Measurements from ENCODE around the gene SLCO1C1. TPM values are rescaled to one million over a fixed set of nuclear protein-coding genes. Genes with fewer than 3 reads are reported as not detected.

Gene SLCO1C1
- total and polyA plus RNA-seq, 2 experiments from 2014 or later: not detected

- TF ChIP-seq EZH2 (IDR thresholded peaks at IDR 0.05; ENCODE audit: insufficient read depth, poor library complexity, severe bottlenecking) (no peak), EZH2phosphoT487 (IDR thresholded peaks at IDR 0.05; ENCODE audit: insufficient read depth, low read depth) (no peak)
- no peaks in the 10 kb centered on the region for H3K4me1 ChIP-seq (ENCODE audit: insufficient read depth)
- H2AFZ ChIP-seq: no peak overlapping the region
- no peak overlapping the region for H3K9ac ChIP-seq
- H3K9me2 ChIP-seq (ENCODE audit: insufficient read depth): no peaks in the 10 kb centered on the region
- H3K9me3 ChIP-seq (ENCODE audit: low read depth): no peaks in the 10 kb centered on the region
- H3K79me2 ChIP-seq (ENCODE audit: insufficient read depth): no peaks in the 10 kb centered on the region
- no peak for DNase-seq
- 40 to 48% methylated on average over 2 of the region's 2 CpGs for WGBS, 2 experiments (ENCODE audit: low coverage in 1 of 2, low lambda C conversion rate in 2 of 2, missing lambda C conversion rate in 2 of 2)
- no peak overlapping the region for H3K27ac ChIP-seq
- H3K36me3 ChIP-seq (ENCODE audit: low read depth): no peaks in the 10 kb centered on the region
- no peaks in the 10 kb centered on the region for H3K27me3 ChIP-seq (replicated peaks; ENCODE audit: insufficient read depth)
- H3K4me2 ChIP-seq (ENCODE audit: unreplicated experiment): no peak overlapping the region
- H4K20me1 ChIP-seq (ENCODE audit: insufficient read depth): no peaks in the 10 kb centered on the region
- H3K4me3 ChIP-seq: no peak overlapping the region
- no peaks in the 10 kb centered on the region for H3F3A ChIP-seq (ENCODE audit: insufficient read depth)
- in situ Hi-C loops (cut with MboI): no loop called here
Observed at GRCh38 chr12:20657496-20657895, 37.6 kb upstream of the SLCO1C1 start.

- no peak overlapping the region for H3K4me3 ChIP-seq
- H3K79me2 ChIP-seq (ENCODE audit: insufficient read depth): no peaks in the 10 kb centered on the region
- H3K4me2 ChIP-seq (ENCODE audit: unreplicated experiment): no peak overlapping the region
- H3K27ac ChIP-seq: no peak overlapping the region
- 60 to 62% methylated on average over 4 of the region's 4 CpGs for WGBS, 2 experiments (ENCODE audit: low coverage in 1 of 2, low lambda C conversion rate in 2 of 2, missing lambda C conversion rate in 2 of 2)
- H3K36me3 ChIP-seq (ENCODE audit: low read depth): no peaks in the 10 kb centered on the region
- TF ChIP-seq EZH2phosphoT487 (IDR thresholded peaks at IDR 0.05; ENCODE audit: insufficient read depth, low read depth) (no peak), EZH2 (IDR thresholded peaks at IDR 0.05; ENCODE audit: insufficient read depth, poor library complexity, severe bottlenecking) (no peak)
- no peaks in the 10 kb centered on the region for H4K20me1 ChIP-seq (ENCODE audit: insufficient read depth)
- H3K9me3 ChIP-seq (ENCODE audit: low read depth): no peaks in the 10 kb centered on the region
- in situ Hi-C loops (cut with MboI): no loop called here
- no peaks in the 10 kb centered on the region for H3K27me3 ChIP-seq (replicated peaks; ENCODE audit: insufficient read depth)
- no peak for DNase-seq
- H3F3A ChIP-seq (ENCODE audit: insufficient read depth): no peaks in the 10 kb centered on the region
- H3K4me1 ChIP-seq (ENCODE audit: insufficient read depth): no peaks in the 10 kb centered on the region
- no peak overlapping the region for H2AFZ ChIP-seq
- no peaks in the 10 kb centered on the region for H3K9me2 ChIP-seq (ENCODE audit: insufficient read depth)
- no peak overlapping the region for H3K9ac ChIP-seq
Observed at GRCh38 chr12:20681334-20681733, 13.8 kb upstream of the SLCO1C1 start.

- no peaks in the 10 kb centered on the region for H3K9me2 ChIP-seq (ENCODE audit: insufficient read depth)
- in situ Hi-C loops (cut with MboI): no loop called here
- no peaks in the 10 kb centered on the region for H3K4me1 ChIP-seq (ENCODE audit: insufficient read depth)
- H3K27ac ChIP-seq: no peak overlapping the region
- peaks cover 8% of the 10 kb centered on the region; the same call in 1 of the 2 replicates for H3K27me3 ChIP-seq (replicated peaks; ENCODE audit: insufficient read depth)
- H3K4me2 ChIP-seq (ENCODE audit: unreplicated experiment): no peak overlapping the region
- no peak overlapping the region for H3K9ac ChIP-seq
- H2AFZ ChIP-seq: no peak overlapping the region
- H3K36me3 ChIP-seq (ENCODE audit: low read depth): no peaks in the 10 kb centered on the region
- no peaks in the 10 kb centered on the region for H3F3A ChIP-seq (ENCODE audit: insufficient read depth)
- TF ChIP-seq EZH2 (IDR thresholded peaks at IDR 0.05; ENCODE audit: insufficient read depth, poor library complexity, severe bottlenecking) (no peak), EZH2phosphoT487 (IDR thresholded peaks at IDR 0.05; ENCODE audit: insufficient read depth, low read depth) (no peak)
- H3K79me2 ChIP-seq (ENCODE audit: insufficient read depth): no peaks in the 10 kb centered on the region
- no peak overlapping the region for H3K4me3 ChIP-seq
- H3K9me3 ChIP-seq (ENCODE audit: low read depth): no peaks in the 10 kb centered on the region
- H4K20me1 ChIP-seq (ENCODE audit: insufficient read depth): no peaks in the 10 kb centered on the region
- WGBS, 2 experiments (ENCODE audit: low coverage in 1 of 2, low lambda C conversion rate in 2 of 2, missing lambda C conversion rate in 2 of 2): 18 to 24% methylated on average over 7 of the region's 7 CpGs
- no peak for DNase-seq
Observed at GRCh38 chr12:20696181-20696905, 1.2 kb downstream of the SLCO1C1 start.

GRCh38 chr12:20701106-20701505 is 6.0 kb downstream of the SLCO1C1 start:
- TF ChIP-seq EZH2 (IDR thresholded peaks at IDR 0.05; ENCODE audit: insufficient read depth, poor library complexity, severe bottlenecking) (no peak), EZH2phosphoT487 (IDR thresholded peaks at IDR 0.05; ENCODE audit: insufficient read depth, low read depth) (no peak)
- no peak overlapping the region for H3K9ac ChIP-seq
- in situ Hi-C loops (cut with MboI): no loop called here
- H3K79me2 ChIP-seq (ENCODE audit: insufficient read depth): no peaks in the 10 kb centered on the region
- H3K9me2 ChIP-seq (ENCODE audit: insufficient read depth): no peaks in the 10 kb centered on the region
- H3K27ac ChIP-seq: no peak overlapping the region
- no peaks in the 10 kb centered on the region for H3F3A ChIP-seq (ENCODE audit: insufficient read depth)
- H3K4me3 ChIP-seq: no peak overlapping the region
- H3K9me3 ChIP-seq (ENCODE audit: low read depth): no peaks in the 10 kb centered on the region
- H2AFZ ChIP-seq: no peak overlapping the region
- no peaks in the 10 kb centered on the region for H3K4me1 ChIP-seq (ENCODE audit: insufficient read depth)
- DNase-seq: no peak
- no peaks in the 10 kb centered on the region for H3K36me3 ChIP-seq (ENCODE audit: low read depth)
- peaks cover 8% of the 10 kb centered on the region; the same call in 1 of the 2 replicates for H3K27me3 ChIP-seq (replicated peaks; ENCODE audit: insufficient read depth)
- no peaks in the 10 kb centered on the region for H4K20me1 ChIP-seq (ENCODE audit: insufficient read depth)
- 23 to 24% methylated on average over 1 of the region's 1 CpG for WGBS, 2 experiments (ENCODE audit: low coverage in 1 of 2, low lambda C conversion rate in 2 of 2, missing lambda C conversion rate in 2 of 2)
- no peak overlapping the region for H3K4me2 ChIP-seq (ENCODE audit: unreplicated experiment)

Data from GM23248 (cell line).